Measurements from ENCODE around the gene SLC25A12.

The SLC25A12 gene

DNA sequence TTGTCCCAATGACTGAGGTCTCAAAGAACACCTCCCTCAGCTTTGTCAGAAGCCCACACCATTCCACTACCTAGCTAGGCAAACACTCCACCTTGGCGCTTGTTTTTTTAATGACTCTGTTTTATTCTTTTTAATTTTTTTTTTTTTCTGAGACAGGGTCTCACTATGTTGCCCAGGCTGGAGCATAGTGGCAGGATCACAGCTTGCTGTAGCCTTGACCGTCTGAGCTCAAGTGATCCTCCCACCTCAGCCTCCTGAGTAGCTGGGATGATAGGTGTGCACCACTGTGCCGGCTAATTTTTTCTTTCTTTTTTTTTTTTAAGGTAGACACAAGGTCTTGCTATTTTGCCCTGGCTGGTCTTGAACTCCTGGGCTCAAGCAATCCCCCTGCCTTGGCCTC, 101.9 kb downstream of the SLC25A12 start:
- H3K36me3 ChIP-seq (ENCODE audit: low read depth): peaks cover 37% of the 10 kb centered on the region

GRCh38 chr2:171791361-171791760, 102.7 kb downstream of the SLC25A12 start:
- no peak overlapping the region for H3K4me3 ChIP-seq (ENCODE audit: severe bottlenecking)
- TF ChIP-seq CTCF (IDR thresholded peaks at IDR 0.05; ENCODE audit: poor library complexity, severe bottlenecking): no peak
- no peaks in the 10 kb centered on the region for H3K9me3 ChIP-seq (ENCODE audit: severe bottlenecking)
- ATAC-seq (ENCODE audit: low read depth) (no peak), DNase-seq (ENCODE audit: low spot score) (no peak)
- no peaks in the 10 kb centered on the region for H3K27me3 ChIP-seq (ENCODE audit: insufficient read depth, poor library complexity, severe bottlenecking)
- H3K27ac ChIP-seq (ENCODE audit: poor library complexity, severe bottlenecking): no peak overlapping the region
- H3K36me3 ChIP-seq (ENCODE audit: low read depth): peaks cover 36% of the 10 kb centered on the region
- no peaks in the 10 kb centered on the region for H3K4me1 ChIP-seq (ENCODE audit: insufficient read depth, poor library complexity, severe bottlenecking)

More for the DNA sequence above, 101.9 kb downstream of the SLC25A12 start:
- ATAC-seq (ENCODE audit: low read depth) (no peak), DNase-seq (ENCODE audit: low spot score) (no peak)
- Histone ChIP-seq H3K4me3 (ENCODE audit: severe bottlenecking) (no peak overlapping the region), H3K27ac (ENCODE audit: poor library complexity, severe bottlenecking) (no peak overlapping the region), H3K9me3 (ENCODE audit: severe bottlenecking) (no peaks in the 10 kb centered on the region), H3K4me1 (ENCODE audit: insufficient read depth, poor library complexity, severe bottlenecking) (no peaks in the 10 kb centered on the region), H3K27me3 (ENCODE audit: insufficient read depth, poor library complexity, severe bottlenecking) (no peaks in the 10 kb centered on the region)
- TF ChIP-seq CTCF (IDR thresholded peaks at IDR 0.05; ENCODE audit: poor library complexity, severe bottlenecking): no peak

GRCh38 chr2:171789956-171790355, 104.1 kb downstream of the SLC25A12 start:
- H3K9me3 ChIP-seq (ENCODE audit: severe bottlenecking): no peaks in the 10 kb centered on the region
- H3K27me3 ChIP-seq (ENCODE audit: insufficient read depth, poor library complexity, severe bottlenecking): no peaks in the 10 kb centered on the region
- H3K36me3 ChIP-seq (ENCODE audit: low read depth): peaks cover 44% of the 10 kb centered on the region
- ATAC-seq (ENCODE audit: low read depth) (no peak), DNase-seq (ENCODE audit: low spot score) (no peak)
- no peaks in the 10 kb centered on the region for H3K4me1 ChIP-seq (ENCODE audit: insufficient read depth, poor library complexity, severe bottlenecking)
- no peak overlapping the region for H3K4me3 ChIP-seq (ENCODE audit: severe bottlenecking)
- no peak overlapping the region for H3K27ac ChIP-seq (ENCODE audit: poor library complexity, severe bottlenecking)
- TF ChIP-seq CTCF (IDR thresholded peaks at IDR 0.05; ENCODE audit: poor library complexity, severe bottlenecking): no peak

- Histone ChIP-seq H3K36me3 (ENCODE audit: low read depth) (peaks cover 55% of the 10 kb centered on the region), H3K9me3 (ENCODE audit: severe bottlenecking) (no peaks in the 10 kb centered on the region), H3K4me3 (ENCODE audit: severe bottlenecking) (no peak overlapping the region), H3K4me1 (ENCODE audit: insufficient read depth, poor library complexity, severe bottlenecking) (no peaks in the 10 kb centered on the region), H3K27me3 (ENCODE audit: insufficient read depth, poor library complexity, severe bottlenecking) (no peaks in the 10 kb centered on the region), H3K27ac (ENCODE audit: poor library complexity, severe bottlenecking) (no peak overlapping the region)
- TF ChIP-seq CTCF (IDR thresholded peaks at IDR 0.05; ENCODE audit: poor library complexity, severe bottlenecking): no peak
- DNase-seq (ENCODE audit: low spot score) (no peak), ATAC-seq (ENCODE audit: low read depth) (no peak)
Observed at GRCh38 chr2:171788316-171788993, 105.6 kb downstream of the SLC25A12 start.

GRCh38 chr2:171787333-171788072, 106.5 kb downstream of the SLC25A12 start:
- H3K9me3 ChIP-seq (ENCODE audit: severe bottlenecking): no peaks in the 10 kb centered on the region
- no peak overlapping the region for H3K4me3 ChIP-seq (ENCODE audit: severe bottlenecking)
- no peak for ATAC-seq (ENCODE audit: low read depth)
- DNase-seq (ENCODE audit: low spot score): no peak
- no peak overlapping the region for H3K27ac ChIP-seq (ENCODE audit: poor library complexity, severe bottlenecking)
- peaks cover 61% of the 10 kb centered on the region for H3K36me3 ChIP-seq (ENCODE audit: low read depth)
- no peak for TF ChIP-seq CTCF (IDR thresholded peaks at IDR 0.05; ENCODE audit: poor library complexity, severe bottlenecking)
- H3K4me1 ChIP-seq (ENCODE audit: insufficient read depth, poor library complexity, severe bottlenecking): no peaks in the 10 kb centered on the region
- H3K27me3 ChIP-seq (ENCODE audit: insufficient read depth, poor library complexity, severe bottlenecking): no peaks in the 10 kb centered on the region
